HS-27A (cell line): Measurements from ENCODE around the gene BCAP29.
"Not testable (repeated sequence)": the region's sequence is repeated elsewhere in the genome, so short reads cannot be mapped to it uniquely, and the experiment has no call there.

ENCODE experiments used
- DNase-seq: peaks from one replicate; pipeline ENCODE4 v3.0.0-alpha.2; 2012; ENCODE audit warnings: low read depth, missing footprints

BCAP29 gene

DNA sequence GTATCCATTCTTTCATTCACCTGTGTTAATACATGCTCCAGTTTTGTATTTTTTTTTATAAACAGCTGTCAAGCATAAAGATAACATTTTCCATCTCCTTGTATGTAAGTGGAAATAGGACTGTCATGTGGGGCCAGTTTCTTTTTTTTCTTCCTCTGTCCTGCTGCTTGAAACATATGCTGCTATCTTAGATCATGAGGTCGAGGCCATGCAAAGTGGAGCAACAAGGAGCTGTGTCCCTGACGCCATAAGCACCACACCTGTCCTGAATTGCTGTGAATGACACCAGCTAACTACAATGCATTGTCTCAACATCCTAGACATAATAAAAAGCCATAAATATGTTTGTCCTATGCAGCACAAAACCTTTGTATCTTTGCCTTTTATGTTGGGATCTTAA is 42.8 kb downstream of the BCAP29 start:
- DNase-seq: no peak

GRCh38 chr7:107627002-107627401 is 47.0 kb downstream of the BCAP29 start:
- DNase-seq: no peak

- no peak for DNase-seq
Measured at GRCh38 chr7:107628461-107629064, 48.5 kb downstream of the BCAP29 start.

GRCh38 chr7:107630342-107630741 is 50.3 kb downstream of the BCAP29 start:
- DNase-seq: no peak

GRCh38 chr7:107631588-107632491 is 51.8 kb downstream of the BCAP29 start:
- no peak for DNase-seq

GRCh38 chr7:107632492-107632865 is 52.4 kb downstream of the BCAP29 start:
- DNase-seq: no peak

- no peak for DNase-seq
Measured at GRCh38 chr7:107638594-107638993, 58.5 kb downstream of the BCAP29 start.

GRCh38 chr7:107639070-107639469 is 59.0 kb downstream of the BCAP29 start:
- DNase-seq: not testable (repeated sequence)

DNA sequence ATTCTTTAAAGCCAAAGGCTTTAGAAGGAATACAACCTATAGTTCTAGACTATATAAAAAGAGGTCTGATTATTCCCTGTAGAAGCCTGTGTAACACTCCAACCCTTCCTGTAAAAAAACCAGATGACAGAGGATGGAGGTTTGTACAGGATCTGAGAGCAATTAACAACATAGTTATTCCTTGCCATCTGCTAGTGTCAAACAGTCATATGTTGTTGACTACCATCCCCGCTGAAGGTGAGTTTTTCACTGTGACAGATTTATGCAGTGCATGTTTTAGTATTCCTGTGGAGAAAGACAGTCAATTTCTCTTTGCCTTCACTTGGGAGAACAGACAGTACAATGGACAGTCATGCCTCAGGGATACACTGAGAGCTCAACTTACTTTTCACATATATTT is 61.6 kb downstream of the BCAP29 start:
- DNase-seq: no peak

DNA sequence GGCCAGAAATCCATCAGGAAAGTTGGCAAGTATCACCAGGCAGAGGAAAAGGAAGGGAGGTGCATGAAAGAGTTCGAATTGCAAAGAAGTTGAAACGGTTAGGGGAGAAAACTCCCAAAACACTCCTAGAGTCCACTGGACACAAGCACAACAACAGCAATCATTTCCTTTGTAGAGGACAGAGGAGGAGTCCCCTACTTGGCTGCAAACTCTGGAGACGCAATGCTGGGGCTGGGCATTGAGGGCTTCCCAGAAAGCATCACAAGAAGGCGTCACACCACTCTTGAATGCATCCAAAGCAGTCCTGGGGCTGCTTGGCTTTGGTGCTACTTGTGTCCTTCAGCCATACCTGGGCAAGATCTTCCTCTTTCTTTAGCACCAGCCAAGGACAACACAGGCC is 62.5 kb downstream of the BCAP29 start:
- no peak for DNase-seq

- DNase-seq: no peak
Measured at GRCh38 chr7:107643407-107643806, 63.4 kb downstream of the BCAP29 start.

GRCh38 chr7:107643938-107644308 is 63.9 kb downstream of the BCAP29 start:
- DNase-seq: no peak

DNA sequence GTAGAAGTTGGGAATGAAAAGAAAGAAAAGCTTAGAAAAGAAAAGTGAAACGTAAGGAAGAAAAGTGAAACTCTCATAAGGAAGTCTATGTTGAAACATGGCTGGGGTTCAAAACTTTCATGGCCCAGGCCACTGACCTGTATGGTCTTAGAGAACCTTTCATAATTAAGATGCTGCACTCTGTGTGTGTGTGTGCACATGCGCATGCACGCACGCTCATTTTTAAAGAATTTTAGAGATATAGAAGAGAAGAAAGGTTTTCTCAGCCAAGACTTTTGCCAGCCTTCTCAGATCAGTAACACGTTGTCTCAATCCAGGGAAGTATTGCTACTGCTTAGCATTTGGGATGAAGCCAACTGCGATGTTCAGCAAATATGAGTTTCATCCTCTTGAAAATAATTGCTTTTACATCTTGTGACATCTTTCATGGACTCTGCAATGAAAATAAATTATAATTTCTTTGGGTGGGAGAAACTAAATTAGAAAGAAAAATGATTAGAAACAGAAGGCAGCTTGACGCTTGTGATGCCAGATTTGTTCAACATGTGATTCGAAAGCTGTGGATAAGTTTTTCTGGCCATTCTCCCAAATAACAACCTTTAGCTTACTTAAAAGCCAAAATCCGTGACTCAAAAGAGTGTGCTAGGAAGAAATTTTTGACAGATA is 64.4 kb downstream of the BCAP29 start:
- no peak for DNase-seq

- no peak for DNase-seq
Measured at GRCh38 chr7:107652642-107653041, 72.6 kb downstream of the BCAP29 start.

DNA sequence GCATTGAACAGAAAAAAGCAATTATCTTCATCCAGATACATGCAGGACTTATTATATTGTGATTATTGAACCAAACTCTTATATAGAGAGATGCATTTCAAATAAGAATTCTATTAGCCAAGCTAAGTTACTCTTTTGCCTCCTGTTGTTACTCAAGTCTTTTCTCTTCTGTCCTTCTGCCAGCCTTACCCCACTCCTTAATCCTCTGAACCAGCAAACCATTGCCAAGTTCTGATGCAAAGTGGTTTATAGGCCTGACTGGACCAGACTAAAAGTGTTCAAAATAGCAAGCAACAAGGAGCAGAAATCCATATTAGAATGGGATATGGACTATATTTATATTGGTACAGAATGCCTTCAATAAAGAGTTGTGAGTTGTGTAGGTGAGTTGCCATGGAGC is 78.4 kb downstream of the BCAP29 start:
- DNase-seq: no peak

DNA sequence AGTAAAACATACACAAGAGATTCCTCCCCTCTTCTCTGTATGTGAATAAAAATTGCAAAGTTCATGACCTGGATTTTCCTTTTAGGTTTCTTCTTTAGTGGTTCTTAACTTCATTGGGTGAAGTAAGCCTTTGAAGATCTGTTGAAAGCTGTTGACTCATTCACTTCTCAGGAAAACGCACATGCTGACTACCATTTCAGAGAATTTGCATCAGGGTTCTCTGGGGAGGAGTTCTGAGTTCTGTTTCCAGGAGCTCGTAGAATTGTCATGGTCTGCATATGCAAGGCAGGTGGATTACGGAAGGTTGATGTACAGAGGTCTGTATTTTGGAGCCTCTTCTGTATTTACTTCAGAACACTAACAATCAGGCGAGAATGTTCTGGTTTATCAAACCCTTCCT is 79.6 kb downstream of the BCAP29 start:
- DNase-seq: no peak

DNA sequence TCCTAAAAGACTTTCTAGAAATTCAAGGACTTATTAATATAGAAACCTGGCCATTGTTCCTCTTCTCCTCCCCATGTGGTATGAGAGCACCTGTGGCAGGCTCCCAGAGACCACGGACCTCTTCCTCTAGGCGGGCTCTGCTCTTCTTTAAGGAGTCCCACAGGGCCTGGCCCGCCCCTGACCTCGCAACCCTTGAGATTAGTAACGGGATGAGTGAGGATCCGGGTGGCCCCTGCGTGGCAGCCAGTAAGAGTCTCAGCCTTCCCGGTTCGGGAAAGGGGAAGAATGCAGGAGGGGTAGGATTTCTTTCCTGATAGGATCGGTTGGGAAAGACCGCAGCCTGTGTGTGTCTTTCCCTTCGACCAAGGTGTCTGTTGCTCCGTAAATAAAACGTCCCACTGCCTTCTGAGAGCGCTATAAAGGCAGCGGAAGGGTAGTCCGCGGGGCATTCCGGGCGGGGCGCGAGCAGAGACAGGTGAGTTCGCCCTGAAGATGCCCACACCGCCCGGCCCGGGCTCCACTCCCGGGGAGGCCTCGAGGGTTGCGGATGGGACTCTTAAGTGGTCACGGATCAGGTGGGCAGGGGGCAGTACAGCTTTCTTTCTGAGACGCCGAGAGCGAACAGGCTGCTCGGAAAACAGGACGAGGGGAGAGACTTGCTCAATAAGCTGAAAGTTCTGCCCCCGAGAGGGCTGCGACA is 80.5 kb downstream of the BCAP29 start, which contains the start of gene SLC26A4:
TSS of gene SLC26A4 (plus strand) at position 448 of the 700 bp plus-strand sequence. CDS start 814 bp downstream, outside the sequence.
- no peak for DNase-seq

DNA sequence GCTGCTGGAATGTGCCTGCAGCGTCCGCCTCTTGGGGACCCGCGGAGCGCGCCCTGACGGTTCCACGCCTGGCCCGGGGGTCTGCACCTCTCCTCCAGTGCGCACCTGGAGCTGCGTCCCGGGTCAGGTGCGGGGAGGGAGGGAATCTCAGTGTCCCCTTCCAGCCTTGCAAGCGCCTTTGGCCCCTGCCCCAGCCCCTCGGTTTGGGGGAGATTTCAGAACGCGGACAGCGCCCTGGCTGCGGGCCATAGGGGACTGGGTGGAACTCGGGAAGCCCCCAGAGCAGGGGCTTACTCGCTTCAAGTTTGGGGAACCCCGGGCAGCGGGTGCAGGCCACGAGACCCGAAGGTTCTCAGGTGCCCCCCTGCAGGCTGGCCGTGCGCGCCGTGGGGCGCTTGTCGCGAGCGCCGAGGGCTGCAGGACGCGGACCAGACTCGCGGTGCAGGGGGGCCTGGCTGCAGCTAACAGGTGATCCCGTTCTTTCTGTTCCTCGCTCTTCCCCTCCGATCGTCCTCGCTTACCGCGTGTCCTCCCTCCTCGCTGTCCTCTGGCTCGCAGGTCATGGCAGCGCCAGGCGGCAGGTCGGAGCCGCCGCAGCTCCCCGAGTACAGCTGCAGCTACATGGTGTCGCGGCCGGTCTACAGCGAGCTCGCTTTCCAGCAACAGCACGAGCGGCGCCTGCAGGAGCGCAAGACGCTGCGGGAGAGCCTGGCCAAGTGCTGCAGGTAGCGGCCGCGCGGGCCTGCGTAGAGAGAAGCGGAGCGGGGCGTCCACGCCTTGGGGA is 81.2 kb downstream of the BCAP29 start:
- no peak for DNase-seq

DNA sequence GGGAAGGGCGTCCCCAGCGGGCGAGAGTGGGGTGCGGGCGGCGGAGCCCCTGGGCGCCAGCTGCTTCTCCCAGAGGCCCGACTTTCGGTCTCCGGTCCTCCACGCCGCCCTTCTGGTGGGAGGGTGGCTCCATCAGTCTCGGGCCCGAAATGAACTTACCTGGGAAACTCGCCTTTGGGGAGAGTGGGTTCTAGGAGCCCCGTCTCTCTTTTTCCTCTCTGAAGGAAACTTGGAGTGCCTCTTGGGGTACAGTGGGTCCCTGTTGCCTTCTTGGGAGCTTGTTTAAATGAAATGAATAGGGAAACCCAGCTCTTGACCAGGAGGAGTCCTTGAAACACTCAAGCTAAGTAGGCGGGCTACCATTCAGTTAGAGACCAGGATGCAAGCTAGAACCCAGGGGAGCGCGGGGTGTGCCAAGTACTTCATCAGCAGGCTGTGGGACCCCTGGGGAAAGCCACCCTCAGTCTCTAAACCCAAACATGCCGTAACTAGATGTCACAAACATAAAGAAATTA is 81.9 kb downstream of the BCAP29 start:
- no peak for DNase-seq

DNA sequence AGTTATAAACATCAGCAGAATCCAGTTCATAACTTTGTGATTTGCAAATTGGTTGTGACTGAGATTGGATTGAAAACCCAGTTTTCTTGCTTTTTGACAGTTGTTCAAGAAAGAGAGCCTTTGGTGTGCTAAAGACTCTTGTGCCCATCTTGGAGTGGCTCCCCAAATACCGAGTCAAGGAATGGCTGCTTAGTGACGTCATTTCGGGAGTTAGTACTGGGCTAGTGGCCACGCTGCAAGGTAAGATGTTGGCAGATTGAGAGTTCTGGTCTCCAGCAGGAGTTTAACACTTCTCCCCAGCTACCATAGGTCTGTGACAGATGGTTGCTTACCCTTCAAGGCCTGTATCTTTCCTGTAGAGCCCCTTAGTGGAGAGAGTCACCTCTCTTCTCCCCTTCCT is 83.2 kb downstream of the BCAP29 start:
- no peak for DNase-seq

DNA sequence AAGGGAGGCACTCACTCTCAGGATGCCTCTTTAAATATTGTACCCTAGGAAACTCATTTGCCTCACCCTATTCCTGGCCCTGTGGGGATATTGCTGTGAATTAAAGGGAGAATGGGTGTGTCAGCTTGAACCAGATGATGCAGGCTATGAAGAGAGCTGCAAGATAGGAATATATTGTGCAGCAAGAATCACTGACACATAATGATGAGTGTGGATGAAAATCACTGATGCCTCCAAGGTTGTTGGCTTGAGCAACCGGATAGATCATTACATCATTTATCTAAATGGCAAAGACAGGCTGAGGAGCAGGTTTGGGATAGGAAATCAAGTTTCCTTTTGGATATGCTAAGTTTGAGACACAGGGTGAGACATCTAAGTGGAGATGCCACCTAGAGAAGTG is 86.7 kb downstream of the BCAP29 start:
- DNase-seq: no peak
